ENCODE data around the gene TBX15. TPM values are rescaled to one million over a fixed set of nuclear protein-coding genes. Genes with fewer than 3 reads are reported as not detected.

The TBX15 gene
- polyA plus RNA-seq, 3 donors from 2014 or later, result not detected

DNA sequence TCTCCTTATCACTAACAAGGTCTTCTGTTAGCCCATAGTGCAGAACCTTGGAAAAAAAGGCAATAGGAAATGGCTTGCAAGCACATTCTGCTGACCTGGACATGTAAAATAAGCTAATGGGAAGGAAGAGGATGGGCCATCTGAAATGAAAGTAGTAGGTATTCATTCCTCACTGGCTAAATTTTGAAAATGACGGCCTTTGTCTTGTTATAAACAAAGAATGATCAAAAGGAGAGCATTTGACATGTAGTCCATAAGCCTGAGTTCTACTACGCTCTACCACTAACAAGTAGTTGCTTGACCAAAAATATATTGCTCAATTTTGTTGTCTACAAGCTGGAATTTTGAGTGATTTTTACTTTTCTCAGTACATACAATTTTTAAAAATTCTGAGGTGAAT, 75.6 kb downstream of the TBX15 start:
- no peaks in the 10 kb centered on the region for H3K27me3 Mint-ChIP-seq (ENCODE audit: low read depth in 3 of 3)
- no peak for DNase-seq

DNA sequence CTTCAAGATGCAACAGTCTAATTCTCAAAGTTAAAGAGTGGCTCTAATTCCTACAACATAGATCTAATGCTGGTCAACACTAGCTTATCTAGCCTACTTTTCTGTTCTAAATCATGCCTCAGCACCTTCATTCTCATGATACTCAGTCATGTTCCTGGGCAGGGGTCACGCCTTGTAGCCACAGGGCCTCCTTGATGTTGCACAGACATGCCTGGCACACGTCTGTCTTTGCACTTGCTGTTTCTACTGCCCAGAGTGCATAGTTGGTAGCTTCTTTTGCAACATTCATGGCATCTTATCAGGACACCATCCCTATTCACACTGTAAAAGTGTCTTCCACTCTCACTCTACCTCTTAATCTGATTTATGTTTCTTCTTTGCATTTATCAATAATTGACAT, 76.6 kb downstream of the TBX15 start:
- Mint-ChIP-seq H3K27ac (no peak overlapping the region), H3K27me3 (ENCODE audit: low read depth in 3 of 3) (no peaks in the 10 kb centered on the region), H3K4me3 (no peak overlapping the region), H3K4me1 (no peaks in the 10 kb centered on the region), H3K9me3 (peaks cover 0 to 8% (median 4%) of the 10 kb centered on the region in 6 donors), H3K36me3 (no peaks in the 10 kb centered on the region)
- no peak for DNase-seq

More for the DNA sequence above, 75.6 kb downstream of the TBX15 start:
- H3K27ac Mint-ChIP-seq, result no peak overlapping the region
- no peaks in the 10 kb centered on the region for H3K36me3 Mint-ChIP-seq
- H3K4me1 Mint-ChIP-seq, result no peaks in the 10 kb centered on the region
- H3K4me3 Mint-ChIP-seq, result no peak overlapping the region
- peaks cover 0 to 8% (median 5%) of the 10 kb centered on the region in 6 donors for H3K9me3 Mint-ChIP-seq

DNA sequence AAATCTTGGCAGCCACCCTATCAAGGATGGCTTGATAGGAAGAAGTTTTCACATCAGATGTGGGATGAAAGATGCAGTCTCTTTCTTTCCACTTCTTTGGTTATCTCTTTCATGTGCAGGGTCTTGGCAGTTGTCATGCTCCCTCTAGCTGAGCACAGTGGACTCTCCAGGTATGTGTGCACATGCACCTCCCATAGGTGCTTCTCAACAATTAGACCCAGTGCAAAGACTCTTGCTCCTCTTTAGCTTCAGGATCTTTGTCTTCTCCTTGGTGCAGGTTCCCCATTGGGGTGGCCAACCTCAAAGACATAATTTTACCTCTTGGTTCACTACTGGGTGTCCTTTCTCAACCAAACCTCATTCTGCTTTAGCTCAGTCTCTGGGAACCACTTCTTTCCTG, 80.7 kb downstream of the TBX15 start:
- H3K27me3 Mint-ChIP-seq (ENCODE audit: low read depth in 3 of 3), result peaks cover 0 to 2% (median 0%) of the 10 kb centered on the region in 3 donors
- DNase-seq, result no peak
- H3K4me3 Mint-ChIP-seq, result no peak overlapping the region
- no peak overlapping the region for H3K27ac Mint-ChIP-seq
- peaks cover 0 to 12% (median 7%) of the 10 kb centered on the region in 6 donors for H3K9me3 Mint-ChIP-seq
- H3K36me3 Mint-ChIP-seq, result no peaks in the 10 kb centered on the region
- H3K4me1 Mint-ChIP-seq, result no peaks in the 10 kb centered on the region

DNA sequence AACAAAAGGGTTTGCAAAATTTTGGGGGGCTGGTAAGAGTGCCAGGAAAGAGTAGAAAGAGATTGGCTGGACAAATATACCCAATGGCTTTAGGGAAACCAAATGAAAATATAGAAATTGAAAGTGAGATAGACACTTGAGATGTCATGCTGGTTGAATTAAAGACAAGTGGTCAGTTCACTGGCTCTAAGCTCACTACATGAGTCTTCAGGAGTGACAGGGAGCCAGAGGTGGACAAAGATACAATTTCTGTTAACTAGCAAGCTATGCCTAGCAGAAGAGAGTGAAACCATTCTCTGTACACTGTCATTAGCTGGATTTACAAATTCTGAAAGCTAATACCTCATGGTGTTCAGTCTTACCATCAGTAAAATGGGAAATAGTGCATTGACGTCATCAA, 82.5 kb downstream of the TBX15 start:
- no peak overlapping the region for H3K4me3 Mint-ChIP-seq
- H3K4me1 Mint-ChIP-seq, result no peaks in the 10 kb centered on the region
- H3K27ac Mint-ChIP-seq, result no peak overlapping the region
- H3K36me3 Mint-ChIP-seq, result no peaks in the 10 kb centered on the region
- H3K27me3 Mint-ChIP-seq (ENCODE audit: low read depth in 3 of 3), result peaks cover 0 to 2% (median 0%) of the 10 kb centered on the region in 3 donors
- DNase-seq, result no peak
- peaks cover 0 to 12% (median 8%) of the 10 kb centered on the region in 6 donors for H3K9me3 Mint-ChIP-seq

DNA sequence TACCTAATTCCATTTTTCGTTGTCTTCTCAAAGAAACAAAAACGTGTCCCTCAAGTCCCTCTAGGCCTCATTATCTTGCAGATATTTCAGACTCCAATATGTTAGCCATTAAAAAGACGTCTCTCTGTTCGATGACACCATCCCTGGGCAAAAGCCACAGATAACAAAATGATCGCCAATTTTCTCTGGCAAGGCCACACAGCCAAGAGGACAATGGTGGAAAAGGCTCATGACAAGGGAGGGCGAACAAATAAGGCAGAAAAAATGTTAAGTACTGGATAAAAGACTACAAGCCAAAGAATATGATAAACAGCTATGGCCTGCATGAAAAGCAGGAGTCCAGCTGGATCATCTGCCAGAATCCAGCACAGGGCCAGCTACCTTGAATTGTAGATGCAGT, 82.9 kb downstream of the TBX15 start:
- Mint-ChIP-seq H3K27me3 (ENCODE audit: low read depth in 3 of 3) (peaks cover 0 to 2% (median 0%) of the 10 kb centered on the region in 3 donors), H3K4me1 (no peaks in the 10 kb centered on the region), H3K4me3 (no peak overlapping the region), H3K27ac (no peak overlapping the region), H3K9me3 (peaks cover 0 to 12% (median 6%) of the 10 kb centered on the region in 6 donors), H3K36me3 (no peaks in the 10 kb centered on the region)
- DNase-seq, result no peak

DNA sequence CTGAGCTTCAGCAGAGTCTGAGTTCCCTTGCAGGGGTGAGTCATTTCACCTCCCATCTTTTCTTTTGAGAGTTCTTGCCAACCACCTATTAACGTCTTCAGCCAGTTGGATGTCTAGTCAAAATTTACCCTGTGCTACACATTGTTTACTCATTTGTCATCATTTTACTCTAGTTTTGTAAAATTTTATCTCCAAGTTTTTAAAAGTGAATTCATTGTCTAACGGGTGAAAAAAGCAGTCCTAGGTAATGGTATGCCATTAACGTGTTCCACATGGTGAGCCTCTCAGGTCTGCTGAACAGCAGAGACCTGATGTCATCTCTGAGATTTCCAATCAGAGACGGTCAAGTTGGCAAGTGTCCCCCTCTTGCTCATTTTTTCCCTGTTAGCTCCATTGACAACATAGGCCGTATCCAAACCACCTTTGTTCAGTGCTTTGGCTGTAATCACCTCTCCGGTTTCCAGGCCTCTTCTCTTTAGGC, 85.4 kb downstream of the TBX15 start:
- DNase-seq, result no peak
- H3K4me3 Mint-ChIP-seq, result no peak overlapping the region
- H3K9me3 Mint-ChIP-seq, result peaks cover 0 to 20% (median 4%) of the 10 kb centered on the region in 6 donors
- no peak overlapping the region for H3K27ac Mint-ChIP-seq
- H3K27me3 Mint-ChIP-seq (ENCODE audit: low read depth in 3 of 3), result peaks cover 0 to 2% (median 0%) of the 10 kb centered on the region in 3 donors
- no peaks in the 10 kb centered on the region for H3K4me1 Mint-ChIP-seq
- no peaks in the 10 kb centered on the region for H3K36me3 Mint-ChIP-seq

DNA sequence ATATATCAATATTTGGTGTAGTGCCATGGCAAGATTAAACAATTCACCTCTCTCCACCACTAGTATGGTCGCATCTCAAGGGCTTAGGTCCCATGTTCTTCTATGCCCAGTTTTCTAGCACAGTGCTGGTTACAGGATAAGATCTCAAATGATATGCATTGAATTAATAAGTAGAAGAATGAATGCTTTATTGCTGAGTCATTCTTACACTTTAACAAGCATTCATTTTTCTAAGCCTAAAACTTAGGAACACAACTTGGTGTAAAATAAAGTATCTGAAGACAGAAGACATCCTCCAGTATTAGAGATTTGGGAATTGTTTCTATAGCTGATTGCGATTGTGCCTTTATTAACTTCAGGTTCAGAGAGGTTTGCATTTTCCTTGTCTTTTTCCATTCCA, 85.8 kb downstream of the TBX15 start:
- no peak overlapping the region for H3K27ac Mint-ChIP-seq
- no peaks in the 10 kb centered on the region for H3K36me3 Mint-ChIP-seq
- H3K9me3 Mint-ChIP-seq, result peaks cover 0 to 20% (median 4%) of the 10 kb centered on the region in 6 donors
- DNase-seq, result no peak
- no peak overlapping the region for H3K4me3 Mint-ChIP-seq
- peaks cover 0 to 2% (median 0%) of the 10 kb centered on the region in 3 donors for H3K27me3 Mint-ChIP-seq (ENCODE audit: low read depth in 3 of 3)
- H3K4me1 Mint-ChIP-seq, result no peaks in the 10 kb centered on the region

DNA sequence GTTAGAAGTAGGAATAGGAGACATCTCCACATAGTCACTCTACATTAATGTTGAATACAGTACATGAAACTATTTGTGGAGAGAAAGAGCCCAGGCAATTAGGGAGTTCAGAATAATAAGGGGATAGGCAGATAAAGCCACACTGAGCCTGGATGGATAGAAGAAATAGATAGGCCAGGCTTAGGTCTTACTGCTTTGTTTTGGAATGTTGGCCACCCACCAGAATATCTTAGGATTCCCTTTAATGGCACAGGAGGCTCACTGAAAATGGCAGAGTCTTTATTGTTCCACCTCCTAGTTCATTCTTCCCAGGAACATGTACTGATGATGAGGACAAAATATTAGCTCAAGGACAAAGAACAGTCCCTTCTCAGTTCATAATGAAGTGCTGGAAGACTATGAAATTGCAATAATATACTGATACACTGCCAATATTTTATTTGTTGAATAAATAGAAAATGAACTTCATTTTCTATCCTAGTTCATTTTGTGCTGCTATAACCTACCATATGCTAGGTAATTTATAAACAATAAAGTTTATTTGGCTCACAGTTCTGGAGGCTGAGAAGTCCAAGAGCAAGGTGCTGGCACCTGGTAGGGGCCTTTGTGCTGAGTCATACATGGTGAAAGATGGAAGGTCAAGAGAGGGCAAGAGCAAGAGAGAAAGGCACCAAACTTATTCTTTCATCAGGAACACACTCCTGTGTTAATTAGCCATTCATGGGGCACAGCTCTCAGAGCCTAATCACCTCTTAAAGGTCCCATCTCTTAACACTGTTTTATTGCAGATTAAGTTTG, 87.3 kb downstream of the TBX15 start:
- Mint-ChIP-seq H3K27me3 (ENCODE audit: low read depth in 3 of 3) (peaks cover 0 to 2% (median 0%) of the 10 kb centered on the region in 3 donors), H3K27ac (no peak overlapping the region), H3K9me3 (peaks cover 0 to 20% (median 4%) of the 10 kb centered on the region in 6 donors), H3K4me3 (no peak overlapping the region), H3K4me1 (no peaks in the 10 kb centered on the region), H3K36me3 (no peaks in the 10 kb centered on the region)
- DNase-seq, result no peak

DNA sequence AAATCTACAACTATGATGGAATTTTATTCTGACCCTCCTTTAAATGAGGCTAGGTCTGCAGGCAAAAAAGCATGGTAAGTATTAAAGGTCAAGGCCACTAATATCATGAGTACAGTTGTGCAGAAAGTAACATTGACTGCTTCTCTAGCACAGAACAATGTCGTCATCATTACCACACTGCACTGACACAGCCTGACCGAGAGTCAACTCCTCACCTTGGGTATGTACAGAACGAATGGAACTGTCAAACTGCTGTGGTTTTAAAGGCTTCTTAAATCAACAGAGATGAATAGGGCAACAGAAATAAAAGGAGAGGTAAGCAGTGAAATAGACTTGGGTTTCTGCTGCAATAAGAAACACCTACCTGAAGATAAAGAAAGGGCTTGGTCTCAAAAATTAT, 88.8 kb downstream of the TBX15 start:
- no peak for DNase-seq
- Mint-ChIP-seq H3K27me3 (ENCODE audit: low read depth in 3 of 3) (peaks cover 0 to 2% (median 0%) of the 10 kb centered on the region in 3 donors), H3K36me3 (no peaks in the 10 kb centered on the region), H3K9me3 (peaks cover 0 to 18% (median 6%) of the 10 kb centered on the region in 6 donors), H3K4me1 (no peaks in the 10 kb centered on the region), H3K27ac (no peak overlapping the region), H3K4me3 (no peak overlapping the region)

DNA sequence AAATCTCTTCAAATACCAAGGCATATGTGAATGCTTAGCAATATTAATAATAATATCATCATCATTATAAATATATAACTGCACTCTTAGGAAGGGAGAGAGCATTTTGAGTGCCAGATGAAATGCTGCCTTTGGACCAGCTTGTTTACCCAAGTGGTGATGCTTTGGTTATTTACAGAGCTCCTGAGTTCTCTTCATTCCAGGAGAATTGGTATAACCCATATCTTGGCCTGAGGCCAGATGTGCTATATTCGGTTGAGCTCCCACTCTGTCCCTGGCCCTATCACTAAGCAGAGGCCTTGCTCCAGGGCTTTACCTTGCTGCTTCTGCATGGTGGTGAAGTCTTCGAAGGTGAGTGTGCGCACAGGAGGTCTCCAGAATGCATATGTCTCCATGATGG, 89.4 kb downstream of the TBX15 start:
- Mint-ChIP-seq H3K4me1 (no peaks in the 10 kb centered on the region), H3K27ac (no peak overlapping the region), H3K9me3 (peaks cover 0 to 20% (median 7%) of the 10 kb centered on the region in 6 donors), H3K27me3 (ENCODE audit: low read depth in 3 of 3) (no peaks in the 10 kb centered on the region), H3K4me3 (no peak overlapping the region), H3K36me3 (no peaks in the 10 kb centered on the region)
- DNase-seq, result no peak

DNA sequence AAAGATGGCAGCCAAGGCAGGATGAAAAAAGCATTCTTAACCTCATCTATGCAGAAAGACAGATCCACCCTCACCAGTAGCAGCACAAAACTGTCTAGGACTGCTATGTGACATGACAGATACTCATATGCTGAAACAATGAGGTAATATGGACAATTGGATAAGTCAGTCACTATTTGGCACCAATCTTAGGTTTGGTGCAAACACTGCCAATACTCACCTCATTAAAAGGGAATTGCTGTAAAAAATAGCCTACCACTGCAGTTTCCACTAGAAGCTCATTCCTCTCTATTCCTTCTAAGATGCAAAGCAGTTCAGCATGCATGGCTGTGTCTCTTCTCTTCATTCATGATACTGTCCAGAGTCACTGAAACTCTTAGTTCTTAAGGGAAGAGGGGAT, 91.7 kb downstream of the TBX15 start:
- no peak for DNase-seq
- Mint-ChIP-seq H3K36me3 (no peaks in the 10 kb centered on the region), H3K9me3 (peaks cover 0 to 25% (median 11%) of the 10 kb centered on the region in 6 donors), H3K4me1 (no peaks in the 10 kb centered on the region), H3K4me3 (no peak overlapping the region), H3K27ac (no peak overlapping the region), H3K27me3 (ENCODE audit: low read depth in 3 of 3) (no peaks in the 10 kb centered on the region)

DNA sequence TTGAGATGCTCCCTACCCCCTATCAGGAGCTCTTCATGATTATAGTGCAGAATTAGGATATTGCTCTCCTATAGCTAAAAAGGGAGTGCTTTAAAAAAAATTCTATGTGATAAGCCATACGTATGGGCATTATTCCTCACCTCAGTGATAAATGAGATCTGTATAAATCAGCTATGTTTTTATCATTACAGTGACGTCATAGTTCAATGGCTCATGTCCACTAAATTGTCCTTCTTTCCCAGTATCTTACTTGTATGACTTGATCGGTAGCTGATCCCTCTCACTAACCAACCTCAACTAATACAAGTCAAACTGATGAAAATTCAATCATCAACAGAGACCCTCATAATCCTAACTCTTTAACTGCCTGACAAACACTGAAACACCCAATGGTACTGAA, 93.3 kb downstream of the TBX15 start:
- no peak overlapping the region for H3K27ac Mint-ChIP-seq

DNA sequence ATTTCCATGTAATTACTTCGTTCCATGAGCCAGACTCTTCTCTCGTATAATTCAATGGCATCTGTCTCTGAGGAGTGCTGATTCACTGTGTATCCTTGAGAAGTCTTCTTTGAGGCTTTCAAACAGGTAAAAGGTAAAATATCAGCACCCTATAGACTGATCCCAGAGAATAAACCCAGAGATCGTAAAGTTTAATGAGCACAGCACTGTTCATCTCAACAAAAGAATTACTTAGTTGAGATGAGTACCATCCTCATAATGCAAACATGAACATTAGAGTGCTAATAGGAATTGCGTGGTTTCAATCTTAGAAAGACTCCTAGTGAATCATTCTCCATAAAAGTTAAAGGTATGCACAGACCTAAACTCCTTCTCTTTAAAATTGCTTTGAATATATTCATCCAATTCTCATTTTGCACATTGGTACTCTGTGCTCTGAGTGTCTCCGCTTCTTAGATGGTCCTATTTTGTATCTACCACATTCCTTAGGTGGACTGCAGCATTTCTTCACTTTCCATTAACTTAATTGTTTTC, 97.2 kb downstream of the TBX15 start:
- Mint-ChIP-seq H3K9me3 (peaks cover 4 to 33% (median 14%) of the 10 kb centered on the region in 6 donors), H3K27me3 (ENCODE audit: low read depth in 3 of 3) (peaks cover 0 to under 1% (median 0%) of the 10 kb centered on the region in 3 donors), H3K4me3 (no peak overlapping the region), H3K27ac (no peak overlapping the region), H3K36me3 (no peaks in the 10 kb centered on the region), H3K4me1 (no peaks in the 10 kb centered on the region)
- DNase-seq, result no peak

More for the DNA sequence above, 93.3 kb downstream of the TBX15 start:
- Mint-ChIP-seq H3K4me3 (no peak overlapping the region), H3K36me3 (no peaks in the 10 kb centered on the region), H3K27me3 (ENCODE audit: low read depth in 3 of 3) (no peaks in the 10 kb centered on the region), H3K4me1 (no peaks in the 10 kb centered on the region), H3K9me3 (peaks cover 0 to 26% (median 13%) of the 10 kb centered on the region in 6 donors)
- no peak for DNase-seq

DNA sequence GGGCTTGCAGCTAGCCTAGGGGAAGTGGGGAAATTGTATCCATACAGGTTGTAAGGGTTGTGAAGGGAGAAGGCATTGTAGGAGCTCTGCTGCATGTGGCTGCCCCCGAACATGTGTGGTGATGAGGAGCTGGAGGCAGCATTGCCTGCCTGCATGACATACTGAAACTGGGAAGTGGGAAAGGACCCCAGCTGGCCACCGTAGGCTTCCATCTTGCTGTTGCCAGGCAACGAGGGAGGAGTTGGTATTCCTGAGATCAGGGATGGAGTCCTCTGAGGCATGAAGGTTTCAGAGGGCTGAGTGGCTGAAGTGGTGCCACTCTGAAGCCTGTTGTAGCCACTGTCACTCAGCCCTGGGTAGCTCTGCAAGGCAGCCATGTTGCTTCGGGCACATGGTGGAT, 103.2 kb downstream of the TBX15 start:
- peaks cover 4 to 29% (median 11%) of the 10 kb centered on the region in 6 donors for H3K9me3 Mint-ChIP-seq
- H3K36me3 Mint-ChIP-seq, result no peaks in the 10 kb centered on the region
- H3K4me1 Mint-ChIP-seq, result no peaks in the 10 kb centered on the region
- H3K4me3 Mint-ChIP-seq, result no peak overlapping the region
- no peak for DNase-seq
- peaks cover 0 to 2% (median 0%) of the 10 kb centered on the region in 3 donors for H3K27me3 Mint-ChIP-seq (ENCODE audit: low read depth in 3 of 3)
- H3K27ac Mint-ChIP-seq, result no peak overlapping the region
